HCT116 (cell line): Measurements from ENCODE around the gene MAP7D1. TPM values are rescaled to one million over a fixed set of nuclear protein-coding genes. Genes with fewer than 3 reads are reported as not detected.

Source experiments
- ATAC-seq: fragments of 200-7000 bp; cut with Tn5 transposase; 2 replicates; pipeline ENCODE4 v1.9.1; 2020; ENCODE audit warnings: mild to moderate bottlenecking, moderate library complexity
- BruUV-seq: library from RNA; stranded (reverse); fragments of 400-500 nt; replicated peaks from 2 replicates; lab custom pipeline; 2021; lab: Mats Ljungman, UMichigan
- CTCF ChIA-PET: fragments of 300-600 bp; sonication (Branson Sonifier 250); formaldehyde crosslinking; loops from one replicate; lab custom pipeline; 2021; ENCODE audit warnings: antibody characterized with exemption; lab: Charles Lee
- POLR2A ChIA-PET: fragments of 300-600, 350-600 bp; sonication (Branson Sonifier 250); formaldehyde crosslinking; loops from one replicate; lab custom pipeline; 2021; ENCODE audit warnings: antibody characterized with exemption; lab: Charles Lee
- RAD21 ChIA-PET, 2 experiments: fragments of 300-600 bp; sonication (Branson Sonifier 250); formaldehyde crosslinking; loops; one replicate each; lab custom pipeline; 2023; ENCODE audit warnings: low total read pairs in 2 of 2; ENCODE audit not compliant: uncharacterized antibody in 2 of 2, unreplicated experiment in 2 of 2, low non-redundant PET in 1 of 2; lab: Charles Lee
- DNase-seq: peaks from one replicate; pipeline ENCODE4 v3.0.0-alpha.2; 2010; ENCODE audit warnings: low read depth, low spot score
- H2AFZ ChIP-seq: fragments of 200-600 bp; shearing (Covaris generic), sonication (generic); 2 replicates; pipeline ENCODE4 v1.6.1; 2017; ENCODE audit warnings: low read depth, mixed run types, mixed read lengths, antibody characterized with exemption, low read length; ENCODE audit not compliant: poor library complexity, severe bottlenecking
- H3K27ac ChIP-seq: 2 replicates; pipeline ENCODE4 v1.5.1; 2012; ENCODE audit warnings: low read depth, low read length
- H3K27me3 ChIP-seq: fragments of 200-600 bp; sonication (generic); 2 replicates; pipeline ENCODE4 v1.6.1; 2016; ENCODE audit warnings: mixed run types, low read length, mixed read lengths; ENCODE audit not compliant: insufficient read depth
- H3K36me3 ChIP-seq, 2 experiments: fragments of 200-500 bp in 1 of 2; fragments of 200-600 bp in 1 of 2; sonication (Bioruptor generic) in 1 of 2; sonication (generic) in 1 of 2; 2 replicates each; pipeline versions ENCODE4 v1.5.1 to v1.6.1; 2014 to 2016; ENCODE audit warnings: low read length in 2 of 2, inconsistent platforms in 1 of 2, mixed read lengths in 1 of 2, mixed run types in 1 of 2; ENCODE audit not compliant: insufficient read depth in 2 of 2, control insufficient read depth in 1 of 2
- H3K4me1 ChIP-seq, 2 experiments: fragments of 200-600 bp in 1 of 2; sonication (generic) in 1 of 2; 2 replicates each; pipeline versions ENCODE4 v1.5.1 to v1.6.1; 2012 to 2017; ENCODE audit warnings: low read length in 2 of 2, inconsistent platforms in 1 of 2, mild to moderate bottlenecking in 1 of 2, mixed read lengths in 1 of 2, mixed run types in 1 of 2, moderate library complexity in 1 of 2; ENCODE audit not compliant: insufficient read depth in 2 of 2, control insufficient read depth in 1 of 2
- H3K4me2 ChIP-seq: fragments of 200-600 bp; sonication (generic); 2 replicates; pipeline ENCODE4 v1.6.1; 2017; ENCODE audit warnings: mixed run types, low read length, mixed read lengths
- H3K4me3 ChIP-seq, 2 experiments: fragments of 200-600 bp in 1 of 2; sonication (generic) in 1 of 2; replicated peaks in 1 of 2; 2 replicates each; pipeline ENCODE4 v1.5.1; 2011 to 2016; ENCODE audit warnings: low read length in 2 of 2, control low read depth in 1 of 2, low read depth in 1 of 2, mild to moderate bottlenecking in 1 of 2, mixed read lengths in 1 of 2, mixed run types in 1 of 2
- H3K79me2 ChIP-seq: fragments of 200-600 bp; sonication (generic); 2 replicates; pipeline ENCODE4 v1.6.1; 2017; ENCODE audit warnings: mild to moderate bottlenecking, mixed run types, low read length, moderate library complexity, mixed read lengths; ENCODE audit not compliant: insufficient read depth
- H3K9ac ChIP-seq: fragments of 200-600 bp; sonication (generic); 2 replicates; pipeline ENCODE4 v1.6.1; 2016; ENCODE audit warnings: low read length, mixed read lengths
- H3K9me2 ChIP-seq: fragments of 200-600 bp; sonication (generic), shearing (Covaris generic); 2 replicates; pipeline ENCODE4 v1.6.1; 2017; ENCODE audit warnings: mixed run types, mild to moderate bottlenecking, moderate library complexity; ENCODE audit not compliant: insufficient read depth
- H3K9me3 ChIP-seq, 2 experiments: fragments of 200-500 bp in 1 of 2; fragments of 200-600 bp in 1 of 2; sonication (Bioruptor generic) in 1 of 2; sonication (generic) in 1 of 2; 2 replicates each; pipeline ENCODE4 v1.6.1; 2014 to 2017; ENCODE audit warnings: low read length in 2 of 2, mixed read lengths in 2 of 2, inconsistent platforms in 1 of 2, low read depth in 1 of 2, mild to moderate bottlenecking in 1 of 2, mixed run types in 1 of 2, moderate library complexity in 1 of 2; ENCODE audit not compliant: control insufficient read depth in 1 of 2, insufficient read depth in 1 of 2
- H4K20me1 ChIP-seq: fragments of 200-600 bp; sonication (generic), shearing (Covaris generic); 2 replicates; pipeline ENCODE4 v1.6.1; 2017; ENCODE audit warnings: mixed run types, mild to moderate bottlenecking, moderate library complexity; ENCODE audit not compliant: insufficient read depth
- ELF1 ChIP-seq: IDR thresholded peaks from 2 replicates; pipeline ENCODE4 v1.6.1; 2012; ENCODE audit warnings: low read depth, borderline replicate concordance
- JUND ChIP-seq: IDR thresholded peaks from 2 replicates; pipeline ENCODE4 v1.6.1; 2012
- SIN3A ChIP-seq: IDR thresholded peaks from 2 replicates; pipeline ENCODE4 v1.6.1; 2012; ENCODE audit warnings: low read depth
- ZFX ChIP-seq: fragments of 450-650 bp; IDR thresholded peaks from 2 replicates; pipeline ENCODE4 v1.6.1; 2017
- ZNF274 ChIP-seq: fragments of 200-500 bp; sonication (Bioruptor generic); IDR thresholded peaks from 2 replicates; pipeline ENCODE4 v1.6.1; 2014; ENCODE audit warnings: mild to moderate bottlenecking, low read depth, low read length, inconsistent platforms
- intact Hi-C: fragments of 100-400 bp; cut with micrococcal nuclease; formaldehyde crosslinking; loops from 2 replicates; pipeline ENCODE4 v1.10.0; 2022
- total RNA-seq: library from RNA; stranded (reverse); gene quantifications from one replicate; pipeline ENCODE4 v1.2.1, GENCODE V29; 2021; ENCODE audit not compliant: unreplicated experiment
- TF ChIP-seq, protein P1 (sequence below): IDR thresholded peaks from 2 replicates; pipeline ENCODE4 v1.6.1; 2012; ENCODE audit warnings: low read depth
- TF ChIP-seq, protein P2 (sequence below), 3 experiments: fragments of 200-600 bp in 1 of 3; sonication (generic) in 1 of 3; IDR thresholded peaks in 2 of 3; conservative IDR thresholded peaks in 1 of 3; 2 replicates each; pipeline ENCODE4 v1.5.1; 2012 to 2017; ENCODE audit warnings: low read depth in 2 of 3, low read length in 2 of 3, antibody characterized with exemption in 1 of 3, borderline replicate concordance in 1 of 3, control low read depth in 1 of 3, mild to moderate bottlenecking in 1 of 3, mixed read lengths in 1 of 3, mixed run types in 1 of 3, moderate library complexity in 1 of 3; ENCODE audit not compliant: insufficient read depth in 1 of 3
- TF ChIP-seq, protein P3 (sequence below): IDR thresholded peaks from 2 replicates; pipeline ENCODE4 v1.6.1; 2011; ENCODE audit warnings: mild to moderate bottlenecking, low read length, moderate library complexity; ENCODE audit not compliant: insufficient replicate concordance; ENCODE audit errors: extremely low read depth

The MAP7D1 gene
- total RNA-seq, 1 experiment from 2014 or later: 71.8 TPM

DNA sequence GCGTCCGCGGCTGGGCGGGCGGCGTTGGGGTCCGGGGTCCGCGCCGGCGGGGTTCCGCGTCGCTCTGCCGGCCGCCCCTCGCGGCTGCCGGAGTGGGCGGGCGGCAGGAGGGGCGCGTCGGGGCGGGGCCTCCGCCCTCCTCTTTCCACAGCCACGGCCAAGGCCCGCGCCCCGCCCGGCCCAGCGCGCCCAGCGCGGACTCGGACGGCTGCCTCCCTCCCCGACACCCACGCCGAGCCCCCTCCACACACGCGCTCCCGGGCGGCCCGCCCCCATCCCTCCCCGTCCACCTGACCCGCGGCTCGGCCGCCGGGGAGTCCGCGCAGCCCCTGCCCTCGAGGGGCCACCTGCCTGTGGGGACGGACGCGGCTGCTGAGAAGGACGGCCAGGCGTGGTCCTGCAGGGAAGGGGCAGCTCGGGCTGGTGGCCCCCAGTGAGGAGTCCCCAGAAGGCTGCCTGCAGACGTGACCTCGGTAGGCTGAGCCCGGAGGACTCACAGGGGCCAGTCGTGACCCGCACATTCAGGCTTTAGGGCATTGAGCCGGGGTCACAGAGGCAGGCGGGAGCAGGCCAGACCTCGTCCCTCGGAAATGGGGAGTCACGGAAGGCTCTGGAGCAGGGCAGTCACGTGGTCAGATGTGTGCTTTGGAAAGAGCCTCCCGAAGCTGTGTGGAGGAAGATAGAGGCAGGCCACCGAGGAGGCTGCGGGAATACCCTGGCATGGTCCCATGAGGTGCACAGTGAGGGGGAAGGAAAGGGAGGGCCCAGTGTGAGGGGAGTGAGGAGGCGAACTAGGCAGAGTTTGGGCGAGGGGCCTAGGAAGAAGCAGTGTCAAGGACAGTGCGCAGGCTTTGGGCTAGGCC is 30.6 kb upstream of the MAP7D1 start, which contains the start of gene COL8A2:
Gene COL8A2, minus strand, starts transcription at position 94 of the 863 bp plus-strand sequence. CDS start 24,980 bp downstream, outside the sequence.
- H3K4me1 ChIP-seq: no peaks in the 10 kb centered on the region
- no peak within 1 kb of the TSS for H3K9ac ChIP-seq
- no peak within 1 kb of the TSS for H2AFZ ChIP-seq
- POLR2A ChIA-PET: no interaction called here
- H3K27ac ChIP-seq: no peak within 1 kb of the TSS
- CTCF ChIA-PET: no interaction called here
- ATAC-seq (no peak), DNase-seq (no peak)
- no peaks in the 10 kb centered on the region for H3K9me3 ChIP-seq
- no peaks in the 10 kb centered on the region for H3K9me2 ChIP-seq
- H3K4me3 ChIP-seq: no peak within 1 kb of the TSS
- H3K27me3 ChIP-seq: no peaks in the 10 kb centered on the region
- TF ChIP-seq ZFX (no peak), ZNF274 (no peak), ELF1 (no peak), SIN3A (no peak), JUND (no peak)
- TF ChIP-seq, protein P1, sequence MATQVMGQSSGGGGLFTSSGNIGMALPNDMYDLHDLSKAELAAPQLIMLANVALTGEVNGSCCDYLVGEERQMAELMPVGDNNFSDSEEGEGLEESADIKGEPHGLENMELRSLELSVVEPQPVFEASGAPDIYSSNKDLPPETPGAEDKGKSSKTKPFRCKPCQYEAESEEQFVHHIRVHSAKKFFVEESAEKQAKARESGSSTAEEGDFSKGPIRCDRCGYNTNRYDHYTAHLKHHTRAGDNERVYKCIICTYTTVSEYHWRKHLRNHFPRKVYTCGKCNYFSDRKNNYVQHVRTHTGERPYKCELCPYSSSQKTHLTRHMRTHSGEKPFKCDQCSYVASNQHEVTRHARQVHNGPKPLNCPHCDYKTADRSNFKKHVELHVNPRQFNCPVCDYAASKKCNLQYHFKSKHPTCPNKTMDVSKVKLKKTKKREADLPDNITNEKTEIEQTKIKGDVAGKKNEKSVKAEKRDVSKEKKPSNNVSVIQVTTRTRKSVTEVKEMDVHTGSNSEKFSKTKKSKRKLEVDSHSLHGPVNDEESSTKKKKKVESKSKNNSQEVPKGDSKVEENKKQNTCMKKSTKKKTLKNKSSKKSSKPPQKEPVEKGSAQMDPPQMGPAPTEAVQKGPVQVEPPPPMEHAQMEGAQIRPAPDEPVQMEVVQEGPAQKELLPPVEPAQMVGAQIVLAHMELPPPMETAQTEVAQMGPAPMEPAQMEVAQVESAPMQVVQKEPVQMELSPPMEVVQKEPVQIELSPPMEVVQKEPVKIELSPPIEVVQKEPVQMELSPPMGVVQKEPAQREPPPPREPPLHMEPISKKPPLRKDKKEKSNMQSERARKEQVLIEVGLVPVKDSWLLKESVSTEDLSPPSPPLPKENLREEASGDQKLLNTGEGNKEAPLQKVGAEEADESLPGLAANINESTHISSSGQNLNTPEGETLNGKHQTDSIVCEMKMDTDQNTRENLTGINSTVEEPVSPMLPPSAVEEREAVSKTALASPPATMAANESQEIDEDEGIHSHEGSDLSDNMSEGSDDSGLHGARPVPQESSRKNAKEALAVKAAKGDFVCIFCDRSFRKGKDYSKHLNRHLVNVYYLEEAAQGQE: no peak
- TF ChIP-seq, protein P2, sequence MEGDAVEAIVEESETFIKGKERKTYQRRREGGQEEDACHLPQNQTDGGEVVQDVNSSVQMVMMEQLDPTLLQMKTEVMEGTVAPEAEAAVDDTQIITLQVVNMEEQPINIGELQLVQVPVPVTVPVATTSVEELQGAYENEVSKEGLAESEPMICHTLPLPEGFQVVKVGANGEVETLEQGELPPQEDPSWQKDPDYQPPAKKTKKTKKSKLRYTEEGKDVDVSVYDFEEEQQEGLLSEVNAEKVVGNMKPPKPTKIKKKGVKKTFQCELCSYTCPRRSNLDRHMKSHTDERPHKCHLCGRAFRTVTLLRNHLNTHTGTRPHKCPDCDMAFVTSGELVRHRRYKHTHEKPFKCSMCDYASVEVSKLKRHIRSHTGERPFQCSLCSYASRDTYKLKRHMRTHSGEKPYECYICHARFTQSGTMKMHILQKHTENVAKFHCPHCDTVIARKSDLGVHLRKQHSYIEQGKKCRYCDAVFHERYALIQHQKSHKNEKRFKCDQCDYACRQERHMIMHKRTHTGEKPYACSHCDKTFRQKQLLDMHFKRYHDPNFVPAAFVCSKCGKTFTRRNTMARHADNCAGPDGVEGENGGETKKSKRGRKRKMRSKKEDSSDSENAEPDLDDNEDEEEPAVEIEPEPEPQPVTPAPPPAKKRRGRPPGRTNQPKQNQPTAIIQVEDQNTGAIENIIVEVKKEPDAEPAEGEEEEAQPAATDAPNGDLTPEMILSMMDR (IDR thresholded peaks at IDR 0.05 in 2 of 3, conservative IDR thresholded peaks at IDR 0.05 in 1 of 3; ENCODE audit: borderline replicate concordance in 1 of 3, insufficient read depth in 1 of 3, low read depth in 2 of 3, low read length in 2 of 3): no peak
- TF ChIP-seq, protein P3, sequence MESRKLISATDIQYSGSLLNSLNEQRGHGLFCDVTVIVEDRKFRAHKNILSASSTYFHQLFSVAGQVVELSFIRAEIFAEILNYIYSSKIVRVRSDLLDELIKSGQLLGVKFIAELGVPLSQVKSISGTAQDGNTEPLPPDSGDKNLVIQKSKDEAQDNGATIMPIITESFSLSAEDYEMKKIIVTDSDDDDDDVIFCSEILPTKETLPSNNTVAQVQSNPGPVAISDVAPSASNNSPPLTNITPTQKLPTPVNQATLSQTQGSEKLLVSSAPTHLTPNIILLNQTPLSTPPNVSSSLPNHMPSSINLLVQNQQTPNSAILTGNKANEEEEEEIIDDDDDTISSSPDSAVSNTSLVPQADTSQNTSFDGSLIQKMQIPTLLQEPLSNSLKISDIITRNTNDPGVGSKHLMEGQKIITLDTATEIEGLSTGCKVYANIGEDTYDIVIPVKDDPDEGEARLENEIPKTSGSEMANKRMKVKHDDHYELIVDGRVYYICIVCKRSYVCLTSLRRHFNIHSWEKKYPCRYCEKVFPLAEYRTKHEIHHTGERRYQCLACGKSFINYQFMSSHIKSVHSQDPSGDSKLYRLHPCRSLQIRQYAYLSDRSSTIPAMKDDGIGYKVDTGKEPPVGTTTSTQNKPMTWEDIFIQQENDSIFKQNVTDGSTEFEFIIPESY: no peak
- no peaks in the 10 kb centered on the region for H4K20me1 ChIP-seq
- no peaks in the 10 kb centered on the region for H3K79me2 ChIP-seq
- H3K36me3 ChIP-seq: no peaks in the 10 kb centered on the region
- intact Hi-C loops: no loop called here
- no TSS peak for BruUV-seq
- RAD21 ChIA-PET: no interaction called here
- no peak within 1 kb of the TSS for H3K4me2 ChIP-seq
